ENCODE results near the gene KLHDC9. TPM values are rescaled to one million over a fixed set of nuclear protein-coding genes. Genes with fewer than 3 reads are reported as not detected.

Gene KLHDC9
- total RNA-seq, 1 donor from 2014 or later, result 14.3 TPM

DNA sequence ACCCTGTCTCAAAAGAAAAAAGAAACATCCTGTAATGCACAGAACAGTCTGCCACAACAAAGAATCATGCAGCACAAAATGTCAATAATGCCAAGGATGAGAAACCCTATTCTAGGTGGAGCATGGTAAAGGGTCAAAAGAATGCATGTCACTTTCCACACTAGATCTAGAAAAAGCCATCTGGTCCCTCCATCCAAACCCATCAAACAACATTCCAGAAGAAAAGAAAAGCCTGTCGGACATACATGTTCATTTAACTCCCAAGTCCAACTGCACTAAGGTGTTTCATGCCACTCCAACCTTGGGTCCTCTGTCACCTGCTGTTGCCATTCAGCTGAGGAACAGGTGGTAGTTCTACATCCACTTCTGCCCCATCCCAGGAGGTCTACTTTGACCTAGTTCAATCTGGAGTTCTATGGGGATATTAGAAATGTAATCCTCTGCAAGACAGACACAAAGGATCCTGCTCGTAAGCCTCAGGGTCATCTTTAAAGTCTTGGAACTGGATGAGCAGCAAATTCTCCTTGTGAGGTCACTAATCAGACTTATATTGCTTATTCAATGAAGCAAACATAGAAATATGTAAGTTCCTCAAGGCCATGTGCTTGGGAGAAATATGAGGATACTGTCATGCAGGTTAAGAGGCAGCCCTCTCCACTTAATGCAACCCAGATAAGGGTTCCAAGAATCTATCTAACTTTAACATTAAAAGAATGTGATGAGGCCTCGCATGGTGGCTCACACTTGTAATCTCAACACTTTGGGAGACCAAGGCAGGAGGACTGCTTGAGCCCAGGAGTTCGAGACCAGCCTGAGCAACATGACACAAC, 30.6 kb downstream of the KLHDC9 start:
- no peak overlapping the region for H3K4me3 Mint-ChIP-seq
- peak overlapping the region; percentile 41 for H3K27ac Mint-ChIP-seq
- no peaks in the 10 kb centered on the region for H3K9me3 Mint-ChIP-seq
- H3K36me3 Mint-ChIP-seq, result peaks cover 32% of the 10 kb centered on the region
- TF ChIP-seq CTCF (conservative IDR thresholded peaks at IDR 0.05), result no peak
- no peak for DNase-seq (ENCODE audit: extremely low spot score, unreplicated experiment)
- peaks cover 22% of the 10 kb centered on the region for H3K4me1 Mint-ChIP-seq (ENCODE audit: unreplicated experiment)
- H3K27me3 Mint-ChIP-seq, result no peaks in the 10 kb centered on the region

DNA sequence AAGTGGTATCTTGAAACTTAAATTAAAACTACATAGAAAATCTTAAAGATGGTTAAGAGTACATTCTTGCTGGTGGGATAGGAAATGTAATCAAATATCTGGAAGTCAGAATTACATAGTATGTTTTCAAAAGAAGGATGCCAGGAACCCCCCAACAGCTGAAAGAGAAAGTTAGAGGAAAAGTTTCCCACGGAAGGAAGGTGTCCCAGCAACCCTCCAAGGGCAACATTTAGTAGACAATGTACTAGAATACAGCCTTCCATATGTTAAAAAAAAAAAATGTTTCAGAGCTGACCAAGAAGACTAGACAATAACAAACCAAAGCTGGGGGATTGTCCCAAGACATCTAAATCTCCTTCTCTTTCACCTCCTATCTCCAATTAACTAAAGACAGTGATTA, 32.1 kb downstream of the KLHDC9 start:
- TF ChIP-seq CTCF (conservative IDR thresholded peaks at IDR 0.05), result no peak
- DNase-seq (ENCODE audit: extremely low spot score, unreplicated experiment), result no peak
- no peak overlapping the region for H3K4me3 Mint-ChIP-seq
- H3K4me1 Mint-ChIP-seq (ENCODE audit: unreplicated experiment), result peaks cover 22% of the 10 kb centered on the region
- no peaks in the 10 kb centered on the region for H3K9me3 Mint-ChIP-seq
- H3K27me3 Mint-ChIP-seq, result no peaks in the 10 kb centered on the region
- peak overlapping the region; percentile 88 for H3K27ac Mint-ChIP-seq
- peaks cover 29% of the 10 kb centered on the region for H3K36me3 Mint-ChIP-seq

DNA sequence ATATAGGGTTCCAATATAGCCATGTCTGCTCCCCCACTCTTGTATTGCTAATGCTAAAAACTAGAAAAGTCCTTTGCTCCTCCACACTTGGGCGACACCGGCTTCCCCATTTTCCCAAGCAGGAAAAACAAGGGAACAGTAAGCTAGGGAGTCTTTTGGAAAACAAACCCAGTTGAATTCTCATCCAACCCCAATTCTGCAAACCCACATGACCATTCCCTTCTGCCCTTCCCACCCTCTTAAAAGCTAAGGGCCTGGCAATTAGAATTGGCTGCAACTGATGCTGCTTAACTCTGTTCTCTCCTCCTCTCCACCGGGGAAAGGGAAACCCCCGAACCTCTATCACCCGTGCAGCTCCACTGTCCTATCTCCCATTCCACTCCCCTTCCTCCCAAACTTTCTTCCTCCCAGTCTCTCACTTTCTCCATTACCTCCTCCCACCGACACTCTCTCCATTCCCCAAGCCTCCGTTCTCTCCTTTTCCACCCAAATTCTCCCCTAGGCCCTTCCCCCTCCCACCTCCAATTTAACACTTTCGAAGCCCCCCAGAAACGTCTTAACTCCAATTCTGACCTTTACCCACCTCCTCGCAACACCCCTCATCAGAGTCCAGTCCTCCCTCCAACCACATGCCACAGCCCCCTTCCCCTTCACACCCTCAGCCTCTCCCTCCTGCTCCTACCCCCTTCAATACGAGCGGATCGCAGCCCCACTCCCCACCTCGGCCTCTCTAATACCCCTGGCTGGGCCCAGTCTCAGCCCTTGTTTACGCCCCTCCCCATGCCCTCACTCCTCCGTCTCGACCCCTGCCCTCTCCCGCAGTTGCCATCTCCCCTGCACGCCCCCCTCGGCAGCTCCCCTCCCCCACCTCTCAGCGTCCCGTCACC, 33.6 kb downstream of the KLHDC9 start:
- Mint-ChIP-seq H3K9me3 (no peaks in the 10 kb centered on the region), H3K36me3 (peaks cover 20% of the 10 kb centered on the region), H3K4me1 (ENCODE audit: unreplicated experiment) (peaks cover 22% of the 10 kb centered on the region), H3K4me3 (no peak overlapping the region), H3K27ac (peak overlapping the region; percentile 88), H3K27me3 (no peaks in the 10 kb centered on the region)
- no peak for TF ChIP-seq CTCF (conservative IDR thresholded peaks at IDR 0.05)
- DNase-seq (ENCODE audit: extremely low spot score, unreplicated experiment), result no peak

DNA sequence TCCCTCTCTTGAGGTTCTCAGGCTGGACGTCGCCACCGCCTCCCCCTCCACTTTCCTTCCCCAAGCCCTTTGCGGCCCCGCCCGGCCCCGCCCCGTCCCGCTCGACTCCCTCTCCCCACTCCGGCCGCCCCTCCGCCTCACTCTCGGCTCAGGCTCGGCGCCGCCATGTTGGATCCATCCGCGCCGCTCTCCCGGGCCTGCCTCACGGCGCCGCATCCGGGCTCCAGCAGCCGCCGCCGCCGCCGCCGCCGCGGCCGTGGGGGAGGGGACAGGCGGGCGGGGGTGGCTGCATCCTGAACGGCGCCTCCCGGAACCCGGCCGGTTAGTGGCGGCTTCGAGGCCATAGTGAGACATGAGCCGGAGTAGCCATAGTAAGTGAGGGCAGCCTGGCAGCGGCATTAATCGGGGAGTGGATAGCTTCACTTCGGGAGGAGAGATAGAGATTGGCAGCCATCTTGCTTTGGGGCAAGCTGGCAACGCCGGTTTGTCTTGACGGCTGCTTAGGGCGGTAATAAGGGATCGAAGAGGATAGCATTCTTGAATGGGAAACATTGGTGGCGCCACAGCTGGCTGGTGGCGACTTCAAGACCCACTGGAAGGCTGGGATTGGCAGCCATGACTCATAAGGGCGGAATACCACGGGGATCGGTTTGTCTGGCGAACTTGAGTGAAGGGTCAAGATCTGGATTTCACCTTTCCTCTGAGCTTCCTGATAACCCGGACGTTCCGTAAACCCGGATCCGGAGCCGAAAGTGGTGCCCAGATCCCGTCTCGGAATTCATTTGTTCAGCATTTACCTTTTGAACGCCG, 34.5 kb downstream of the KLHDC9 start, which contains the start of gene DEDD:
TSS of gene DEDD (minus strand) at position 258 of the 810 bp plus-strand sequence. CDS start 8,205 bp downstream, outside the sequence.
- peaks cover 22% of the 10 kb centered on the region for H3K4me1 Mint-ChIP-seq (ENCODE audit: unreplicated experiment)
- H3K4me3 Mint-ChIP-seq, result no peak within 1 kb of the TSS
- peak within 1 kb of the TSS; percentile 88 for H3K27ac Mint-ChIP-seq
- no peaks in the 10 kb centered on the region for H3K9me3 Mint-ChIP-seq
- no peaks in the 10 kb centered on the region for H3K27me3 Mint-ChIP-seq
- peaks cover 13% of the 10 kb centered on the region for H3K36me3 Mint-ChIP-seq
- peak; percentile 90 for DNase-seq (ENCODE audit: extremely low spot score, unreplicated experiment)
- TF ChIP-seq CTCF (conservative IDR thresholded peaks at IDR 0.05), result peak; percentile 26

- H3K9me3 Mint-ChIP-seq, result no peaks in the 10 kb centered on the region
- H3K36me3 Mint-ChIP-seq, result peaks cover 8% of the 10 kb centered on the region
- no peak overlapping the region for H3K27ac Mint-ChIP-seq
- H3K4me1 Mint-ChIP-seq (ENCODE audit: unreplicated experiment), result peaks cover 27% of the 10 kb centered on the region
- no peaks in the 10 kb centered on the region for H3K27me3 Mint-ChIP-seq
- H3K4me3 Mint-ChIP-seq, result no peak overlapping the region
- no peak for DNase-seq (ENCODE audit: extremely low spot score, unreplicated experiment)
- no peak for TF ChIP-seq CTCF (conservative IDR thresholded peaks at IDR 0.05)
Measured at GRCh38 chr1:161133220-161133740, 35.1 kb downstream of the KLHDC9 start.
